Liver (tissue), 3 donors: ENCODE results near the gene TRIM32.

Source experiments
- EGR1 ChIP-seq, 2 donors: IDR thresholded peaks; 2 replicates each; pipeline ENCODE4 v1.6.1; 2016 to 2018; ENCODE audit warnings: antibody characterized with exemption in 2 of 2, low read depth in 2 of 2
- GABPA ChIP-seq, 2 donors: IDR thresholded peaks in 1 of 2; conservative IDR thresholded peaks in 1 of 2; 2 replicates each; pipeline ENCODE4 v1.6.1; 2016; ENCODE audit warnings: antibody characterized with exemption in 2 of 2, mild to moderate bottlenecking in 1 of 2, moderate library complexity in 1 of 2
- HNF4G ChIP-seq: IDR thresholded peaks from 2 replicates; pipeline ENCODE4 v1.6.1; 2016; ENCODE audit warnings: antibody characterized with exemption
- SP1 ChIP-seq: IDR thresholded peaks from 2 replicates; pipeline ENCODE4 v1.6.1; 2018; ENCODE audit warnings: antibody characterized with exemption, mild to moderate bottlenecking
- YY1 ChIP-seq: IDR thresholded peaks from 2 replicates; pipeline ENCODE4 v1.6.1; 2016; ENCODE audit warnings: antibody characterized with exemption, mild to moderate bottlenecking
- TF ChIP-seq, protein P1 (sequence below): fragments of 150-350 bp; IDR thresholded peaks from 2 replicates; pipeline ENCODE4 v1.5.1; 2017; ENCODE audit warnings: improper control_type of control experiment, low read depth, low read length; ENCODE audit not compliant: missing input control
- TF ChIP-seq, protein P2 (sequence below): IDR thresholded peaks from 2 replicates; pipeline ENCODE4 v1.6.1; 2016; ENCODE audit warnings: antibody characterized with exemption
- TF ChIP-seq, protein P3 (sequence below): IDR thresholded peaks from 2 replicates; pipeline ENCODE4 v1.6.1; 2016; ENCODE audit warnings: antibody characterized with exemption
- TF ChIP-seq, protein P4 (sequence below): IDR thresholded peaks from 2 replicates; pipeline ENCODE4 v1.6.1; 2016; ENCODE audit warnings: antibody characterized with exemption
- donor health status: healthy.
- donor health status: healthy.

DNA sequence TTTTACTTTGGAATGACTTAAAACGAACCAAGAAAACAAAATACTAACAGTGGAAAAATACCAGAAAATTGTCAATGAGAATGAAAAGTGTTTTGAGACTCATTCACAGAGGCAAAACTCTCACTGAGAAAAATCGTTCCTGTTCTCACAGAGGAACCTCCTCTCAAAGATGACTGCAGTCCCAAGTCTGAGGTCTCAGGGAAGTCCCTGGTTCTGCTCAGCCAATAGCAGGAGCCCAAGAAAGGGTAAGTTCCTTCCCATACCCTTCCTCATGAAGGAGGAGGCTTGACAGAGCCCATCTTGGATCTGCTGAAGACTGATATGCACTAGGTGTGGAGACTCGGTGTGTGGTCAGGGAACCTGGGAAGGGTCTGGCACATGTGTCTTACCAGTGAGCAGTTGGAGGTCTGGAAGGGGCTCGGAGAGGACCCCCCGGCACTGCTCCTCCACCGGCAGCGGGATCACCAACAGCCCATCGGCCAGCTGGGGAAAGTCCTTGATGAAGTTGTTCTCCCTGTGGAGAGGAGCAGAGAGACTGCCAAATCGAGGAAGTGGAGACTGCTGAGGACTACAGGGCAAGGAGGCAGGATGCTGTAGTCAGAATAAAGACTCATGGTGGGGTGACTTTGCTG lies 46.0 kb downstream of the TRIM32 start:
- TF ChIP-seq, protein P1, sequence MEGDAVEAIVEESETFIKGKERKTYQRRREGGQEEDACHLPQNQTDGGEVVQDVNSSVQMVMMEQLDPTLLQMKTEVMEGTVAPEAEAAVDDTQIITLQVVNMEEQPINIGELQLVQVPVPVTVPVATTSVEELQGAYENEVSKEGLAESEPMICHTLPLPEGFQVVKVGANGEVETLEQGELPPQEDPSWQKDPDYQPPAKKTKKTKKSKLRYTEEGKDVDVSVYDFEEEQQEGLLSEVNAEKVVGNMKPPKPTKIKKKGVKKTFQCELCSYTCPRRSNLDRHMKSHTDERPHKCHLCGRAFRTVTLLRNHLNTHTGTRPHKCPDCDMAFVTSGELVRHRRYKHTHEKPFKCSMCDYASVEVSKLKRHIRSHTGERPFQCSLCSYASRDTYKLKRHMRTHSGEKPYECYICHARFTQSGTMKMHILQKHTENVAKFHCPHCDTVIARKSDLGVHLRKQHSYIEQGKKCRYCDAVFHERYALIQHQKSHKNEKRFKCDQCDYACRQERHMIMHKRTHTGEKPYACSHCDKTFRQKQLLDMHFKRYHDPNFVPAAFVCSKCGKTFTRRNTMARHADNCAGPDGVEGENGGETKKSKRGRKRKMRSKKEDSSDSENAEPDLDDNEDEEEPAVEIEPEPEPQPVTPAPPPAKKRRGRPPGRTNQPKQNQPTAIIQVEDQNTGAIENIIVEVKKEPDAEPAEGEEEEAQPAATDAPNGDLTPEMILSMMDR: no peak
- TF ChIP-seq, protein P2, sequence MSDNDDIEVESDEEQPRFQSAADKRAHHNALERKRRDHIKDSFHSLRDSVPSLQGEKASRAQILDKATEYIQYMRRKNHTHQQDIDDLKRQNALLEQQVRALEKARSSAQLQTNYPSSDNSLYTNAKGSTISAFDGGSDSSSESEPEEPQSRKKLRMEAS: no peak
- TF ChIP-seq HNF4G: no peak
- no peak for TF ChIP-seq EGR1 (IDR thresholded peaks at IDR 0.05; ENCODE audit: low read depth in 2 of 2)
- TF ChIP-seq GABPA (IDR thresholded peaks at IDR 0.05 in 1 of 2, conservative IDR thresholded peaks at IDR 0.05 in 1 of 2): no peak
- TF ChIP-seq, protein P3, sequence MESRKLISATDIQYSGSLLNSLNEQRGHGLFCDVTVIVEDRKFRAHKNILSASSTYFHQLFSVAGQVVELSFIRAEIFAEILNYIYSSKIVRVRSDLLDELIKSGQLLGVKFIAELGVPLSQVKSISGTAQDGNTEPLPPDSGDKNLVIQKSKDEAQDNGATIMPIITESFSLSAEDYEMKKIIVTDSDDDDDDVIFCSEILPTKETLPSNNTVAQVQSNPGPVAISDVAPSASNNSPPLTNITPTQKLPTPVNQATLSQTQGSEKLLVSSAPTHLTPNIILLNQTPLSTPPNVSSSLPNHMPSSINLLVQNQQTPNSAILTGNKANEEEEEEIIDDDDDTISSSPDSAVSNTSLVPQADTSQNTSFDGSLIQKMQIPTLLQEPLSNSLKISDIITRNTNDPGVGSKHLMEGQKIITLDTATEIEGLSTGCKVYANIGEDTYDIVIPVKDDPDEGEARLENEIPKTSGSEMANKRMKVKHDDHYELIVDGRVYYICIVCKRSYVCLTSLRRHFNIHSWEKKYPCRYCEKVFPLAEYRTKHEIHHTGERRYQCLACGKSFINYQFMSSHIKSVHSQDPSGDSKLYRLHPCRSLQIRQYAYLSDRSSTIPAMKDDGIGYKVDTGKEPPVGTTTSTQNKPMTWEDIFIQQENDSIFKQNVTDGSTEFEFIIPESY: no peak
- TF ChIP-seq YY1: no peak
- TF ChIP-seq, protein P4, sequence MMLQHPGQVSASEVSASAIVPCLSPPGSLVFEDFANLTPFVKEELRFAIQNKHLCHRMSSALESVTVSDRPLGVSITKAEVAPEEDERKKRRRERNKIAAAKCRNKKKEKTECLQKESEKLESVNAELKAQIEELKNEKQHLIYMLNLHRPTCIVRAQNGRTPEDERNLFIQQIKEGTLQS: no peak
- TF ChIP-seq SP1: no peak
